DOHH2 (cell line): Measurements from ENCODE around the gene TTC28.

Experiments
- H3F3A ChIP-seq: fragments of 200-600 bp; sonication (generic), shearing (Covaris generic); 2 replicates; pipeline ENCODE4 v1.6.0; 2016; ENCODE audit warnings: antibody characterized with exemption, mild to moderate bottlenecking; ENCODE audit not compliant: control insufficient read depth, insufficient read depth
- H3K27ac ChIP-seq: fragments of 200-600 bp; sonication (generic); 2 replicates; pipeline ENCODE4 v1.5.1; 2014; ENCODE audit warnings: low read depth, mild to moderate bottlenecking, low read length, moderate library complexity
- H3K27me3 ChIP-seq: fragments of 200-600 bp; sonication (generic); 2 replicates; pipeline ENCODE4 v1.6.1; 2014; ENCODE audit warnings: mild to moderate bottlenecking, low read length, mixed read lengths; ENCODE audit not compliant: control insufficient read depth
- H3K36me3 ChIP-seq: fragments of 200-600 bp; sonication (generic); 2 replicates; pipeline ENCODE4 v1.6.1; 2014; ENCODE audit warnings: mild to moderate bottlenecking, low read length, moderate library complexity, mixed read lengths; ENCODE audit not compliant: control insufficient read depth
- H3K4me1 ChIP-seq: fragments of 200-600 bp; sonication (generic); 2 replicates; pipeline ENCODE4 v1.6.1; 2014; ENCODE audit warnings: mild to moderate bottlenecking, low read length, mixed read lengths; ENCODE audit not compliant: control insufficient read depth
- H3K4me2 ChIP-seq: fragments of 200-600 bp; sonication (generic); 2 replicates; pipeline ENCODE4 v1.6.0; 2014; ENCODE audit warnings: mild to moderate bottlenecking, low read length, moderate library complexity
- H3K4me3 ChIP-seq: fragments of 200-600 bp; sonication (generic); 2 replicates; pipeline ENCODE4 v1.5.1; 2014; ENCODE audit warnings: mild to moderate bottlenecking, low read length, mixed read lengths
- H3K79me2 ChIP-seq: fragments of 200-600 bp; sonication (generic); 2 replicates; pipeline ENCODE4 v1.6.1; 2014; ENCODE audit warnings: mild to moderate bottlenecking, low read length, mixed read lengths; ENCODE audit not compliant: control insufficient read depth
- H3K9me2 ChIP-seq: fragments of 200-600 bp; sonication (generic); replicated peaks from 2 replicates; pipeline ENCODE4 v1.6.1; 2014; ENCODE audit warnings: mild to moderate bottlenecking, low read length, mixed read lengths; ENCODE audit not compliant: control insufficient read depth
- H3K9me3 ChIP-seq: fragments of 200-600 bp; sonication (generic); 2 replicates; pipeline ENCODE4 v1.6.1; 2014; ENCODE audit warnings: antibody characterized with exemption, low read length, mixed read lengths; ENCODE audit not compliant: control insufficient read depth, insufficient read depth
- H4K20me1 ChIP-seq: fragments of 200-600 bp; sonication (generic); 2 replicates; pipeline ENCODE4 v1.6.0; 2014; ENCODE audit warnings: low read depth, mild to moderate bottlenecking, antibody characterized with exemption, low read length, moderate library complexity; ENCODE audit not compliant: control insufficient read depth, insufficient read depth
- CTCF ChIP-seq: fragments of 200-600 bp; sonication (generic); IDR thresholded peaks from one replicate; pipeline ENCODE4 v1.5.1; 2014; ENCODE audit warnings: antibody characterized with exemption, mild to moderate bottlenecking, low read depth, low read length; ENCODE audit not compliant: poor library complexity, severe bottlenecking
- EZH2phosphoT487 ChIP-seq: fragments of 200-600 bp; sonication (generic); IDR thresholded peaks from 2 replicates; pipeline ENCODE4 v1.6.1; 2017; ENCODE audit warnings: borderline replicate concordance, mild to moderate bottlenecking, antibody characterized with exemption, low read length, moderate library complexity, mixed read lengths

TTC28 gene

GRCh38 chr22:28051091-28051786 lies 628.4 kb downstream of the TTC28 start:
- Histone ChIP-seq H3K4me3 (no peak overlapping the region), H4K20me1 (no peaks in the 10 kb centered on the region), H3K9me2 (no peaks in the 10 kb centered on the region), H3F3A (no peaks in the 10 kb centered on the region), H3K36me3 (no peaks in the 10 kb centered on the region), H3K27ac (no peak overlapping the region), H3K27me3 (0 out of 2 replicates have a peak, but pooled peaks cover 2% of the 10 kb centered on the region), H3K79me2 (no peaks in the 10 kb centered on the region), H3K4me2 (no peak overlapping the region), H3K4me1 (no peaks in the 10 kb centered on the region), H3K9me3 (no peaks in the 10 kb centered on the region)
- TF ChIP-seq EZH2phosphoT487 (no peak), CTCF (no peak)

- Histone ChIP-seq H3K4me2 (no peak overlapping the region), H3K79me2 (no peaks in the 10 kb centered on the region), H3K4me3 (no peak overlapping the region), H3F3A (no peaks in the 10 kb centered on the region), H3K27me3 (no peaks in the 10 kb centered on the region), H3K27ac (no peak overlapping the region), H3K9me2 (no peaks in the 10 kb centered on the region), H3K9me3 (no peaks in the 10 kb centered on the region), H4K20me1 (no peaks in the 10 kb centered on the region), H3K36me3 (no peaks in the 10 kb centered on the region), H3K4me1 (no peaks in the 10 kb centered on the region)
- TF ChIP-seq EZH2phosphoT487 (no peak), CTCF (no peak)
Measured at GRCh38 chr22:28048529-28048928, 631.1 kb downstream of the TTC28 start.

- no peaks in the 10 kb centered on the region for H3K27me3 ChIP-seq
- TF ChIP-seq EZH2phosphoT487 (no peak), CTCF (no peak)
- H3K79me2 ChIP-seq, result no peaks in the 10 kb centered on the region
- no peaks in the 10 kb centered on the region for H3K9me2 ChIP-seq
- no peak overlapping the region for H3K4me2 ChIP-seq
- no peaks in the 10 kb centered on the region for H3F3A ChIP-seq
- no peaks in the 10 kb centered on the region for H3K9me3 ChIP-seq
- no peaks in the 10 kb centered on the region for H3K36me3 ChIP-seq
- no peak overlapping the region for H3K27ac ChIP-seq
- no peaks in the 10 kb centered on the region for H3K4me1 ChIP-seq
- no peak overlapping the region for H3K4me3 ChIP-seq
- H4K20me1 ChIP-seq, result no peaks in the 10 kb centered on the region
Measured at GRCh38 chr22:28047740-28048139, 631.9 kb downstream of the TTC28 start.
